Tibial nerve (tissue), 4 donors: ENCODE results near the gene CLASP1. TPM values are rescaled to one million over a fixed set of nuclear protein-coding genes. Genes with fewer than 3 reads are reported as not detected.

ENCODE experiments used
- DNase-seq, 2 donors: peaks; one replicate each; pipeline ENCODE4 v3.0.0-alpha.2; 2019; ENCODE audit warnings: low spot score in 2 of 2
- H3K27ac ChIP-seq, 4 donors: fragments of 200-600 bp; sonication (generic) in 3 of 4; one replicate each; pipeline ENCODE4 v1.5.1; 2017 to 2019; ENCODE audit warnings: mild to moderate bottlenecking in 1 of 4
- H3K27me3 ChIP-seq, 2 donors: fragments of 200-600 bp; sonication (generic) in 1 of 2; one replicate each; pipeline versions ENCODE4 v1.5.1 to v1.6.0; 2017 to 2019
- H3K36me3 ChIP-seq, 3 donors: fragments of 200-600 bp; sonication (generic); one replicate each; pipeline ENCODE4 v1.5.1; 2018 to 2019
- H3K4me1 ChIP-seq, 4 donors: fragments of 200-600 bp; sonication (generic) in 3 of 4; one replicate each; pipeline ENCODE4 v1.5.1; 2017 to 2019
- H3K4me3 ChIP-seq, 4 donors: fragments of 200-600 bp; sonication (generic) in 3 of 4; one replicate each; pipeline ENCODE4 v1.5.1; 2017 to 2019; ENCODE audit warnings: mild to moderate bottlenecking in 1 of 4, moderate library complexity in 1 of 4
- H3K9me3 ChIP-seq, 4 donors: fragments of 200-600 bp; sonication (generic) in 3 of 4; one replicate each; pipeline ENCODE4 v1.5.1; 2017 to 2019
- CTCF ChIP-seq, 5 experiments: fragments of 200-600 bp in 3 of 5; fragments of 450-650 bp in 2 of 5; sonication (generic) in 3 of 5; IDR thresholded peaks; one replicate each; pipeline ENCODE4 v1.5.1; 2016 to 2019; ENCODE audit warnings: antibody characterized with exemption in 5 of 5, mild to moderate bottlenecking in 3 of 5, moderate library complexity in 2 of 5
- EP300 ChIP-seq, 2 donors: sonication (generic); formaldehyde crosslinking; IDR thresholded peaks; one replicate each; pipeline ENCODE4 v1.6.1; 2017; ENCODE audit warnings: antibody characterized with exemption in 2 of 2, mild to moderate bottlenecking in 1 of 2
- POLR2A ChIP-seq, 2 donors: fragments of 450-650 bp; IDR thresholded peaks; one replicate each; pipeline ENCODE4 v1.6.1; 2017; ENCODE audit warnings: antibody characterized with exemption in 2 of 2, mild to moderate bottlenecking in 2 of 2, moderate library complexity in 2 of 2
- WGBS, 2 donors: methylation state at CpG; one replicate each; pipeline ENCODE4 v1.1.5; 2018; 5-methylcytosine and 5-hydroxymethylcytosine counted together
- total RNA-seq, 4 donors: library from RNA; depleted of rRNA; stranded (reverse); fragments of >200 nt; gene quantifications; one replicate each; pipeline ENCODE4 v1.1.0, GENCODE V29; 2016

CLASP1 gene
- total RNA-seq, 4 donors from 2014 or later = 72.8 to 164 (median 88.6) TPM

- no peaks in the 10 kb centered on the region for H3K9me3 ChIP-seq
- TF ChIP-seq CTCF (IDR thresholded peaks at IDR 0.05) (no peak), EP300 (IDR thresholded peaks at IDR 0.05) (no peak), POLR2A (IDR thresholded peaks at IDR 0.05) (no peak)
- H3K4me1 ChIP-seq = peaks cover 0 to 3% (median 0%) of the 10 kb centered on the region in 4 donors
- no peak for DNase-seq
- H3K27me3 ChIP-seq = no peaks in the 10 kb centered on the region
- no peak overlapping the region for H3K4me3 ChIP-seq
- no peak overlapping the region for H3K27ac ChIP-seq
- 86 to 87% methylated on average over 3 of the region's 3 CpGs for WGBS, 2 donors
- H3K36me3 ChIP-seq = peaks cover 0 to 55% (median 0%) of the 10 kb centered on the region in 3 donors
Measured at GRCh38 chr2:121513597-121514333, 135.5 kb downstream of the CLASP1 start.

- Histone ChIP-seq H3K36me3 (peaks cover 0 to 48% (median 0%) of the 10 kb centered on the region in 3 donors), H3K4me3 (no peak overlapping the region), H3K27ac (no peak overlapping the region), H3K4me1 (no peaks in the 10 kb centered on the region), H3K9me3 (no peaks in the 10 kb centered on the region), H3K27me3 (no peaks in the 10 kb centered on the region)
- 91 to 100% methylated on average over 1 of the region's 1 CpG for WGBS, 2 donors
- no peak for TF ChIP-seq CTCF (IDR thresholded peaks at IDR 0.05)
- no peak for TF ChIP-seq POLR2A (IDR thresholded peaks at IDR 0.05)
- no peak for TF ChIP-seq EP300 (IDR thresholded peaks at IDR 0.05)
- DNase-seq = no peak
Measured at GRCh38 chr2:121510857-121511256, 138.4 kb downstream of the CLASP1 start.

GRCh38 chr2:121506621-121507020, 142.6 kb downstream of the CLASP1 start:
- Histone ChIP-seq H3K36me3 (peaks cover 0 to 26% (median 0%) of the 10 kb centered on the region in 3 donors), H3K27ac (no peak overlapping the region), H3K9me3 (no peaks in the 10 kb centered on the region), H3K27me3 (no peaks in the 10 kb centered on the region), H3K4me1 (peaks cover 0 to 16% (median 6%) of the 10 kb centered on the region in 4 donors), H3K4me3 (no peak overlapping the region)
- DNase-seq = no peak
- TF ChIP-seq EP300 (IDR thresholded peaks at IDR 0.05) (no peak), POLR2A (IDR thresholded peaks at IDR 0.05) (no peak), CTCF (IDR thresholded peaks at IDR 0.05) (no peak)
- 79 to 92% methylated on average over 1 of the region's 1 CpG for WGBS, 2 donors

- TF ChIP-seq CTCF (IDR thresholded peaks at IDR 0.05) = no peak
- no peak for TF ChIP-seq EP300 (IDR thresholded peaks at IDR 0.05)
- TF ChIP-seq POLR2A (IDR thresholded peaks at IDR 0.05) = no peak
- 83 to 86% methylated on average over 4 of the region's 4 CpGs for WGBS, 2 donors
- H3K27ac ChIP-seq = no peak overlapping the region
Measured at GRCh38 chr2:121505986-121506586, 143.2 kb downstream of the CLASP1 start.

GRCh38 chr2:121505005-121505404, 144.3 kb downstream of the CLASP1 start:
- TF ChIP-seq POLR2A (IDR thresholded peaks at IDR 0.05) = no peak
- no peak for TF ChIP-seq EP300 (IDR thresholded peaks at IDR 0.05)
- no peak for TF ChIP-seq CTCF (IDR thresholded peaks at IDR 0.05)
- peaks cover 0 to 15% (median 0%) of the 10 kb centered on the region in 3 donors for H3K36me3 ChIP-seq
- H3K27me3 ChIP-seq = no peaks in the 10 kb centered on the region
- H3K4me1 ChIP-seq = peaks cover 0 to 29% (median 6%) of the 10 kb centered on the region in 4 donors
- H3K4me3 ChIP-seq = no peak overlapping the region
- H3K27ac ChIP-seq = no peak overlapping the region
- 70 to 80% methylated on average over 3 of the region's 3 CpGs for WGBS, 2 donors
- no peak for DNase-seq
- H3K9me3 ChIP-seq = no peaks in the 10 kb centered on the region

More at GRCh38 chr2:121505986-121506586, 143.2 kb downstream of the CLASP1 start:
- peaks cover 0 to 22% (median 6%) of the 10 kb centered on the region in 4 donors for H3K4me1 ChIP-seq
- no peaks in the 10 kb centered on the region for H3K9me3 ChIP-seq
- no peaks in the 10 kb centered on the region for H3K27me3 ChIP-seq
- no peak for DNase-seq
- peaks cover 0 to 21% (median 0%) of the 10 kb centered on the region in 3 donors for H3K36me3 ChIP-seq
- H3K4me3 ChIP-seq = no peak overlapping the region
